Adrenal gland (tissue), 12 donors: ENCODE results near the gene CELF2. TPM values are rescaled to one million over a fixed set of nuclear protein-coding genes. Genes with fewer than 3 reads are reported as not detected.

ENCODE experiments used
- DNase-seq, 7 donors: peaks; one replicate each; pipeline ENCODE4 v3.0.0-alpha.2; 2019 to 2020
- H3K27ac ChIP-seq, 5 donors: fragments of 200-600 bp; sonication (generic) in 4 of 5; 1 replicate in 3 of 5; 2 replicates in 2 of 5; pipeline versions ENCODE4 v1.5.1 to v1.8.0; 2016 to 2020; ENCODE audit warnings: mild to moderate bottlenecking in 1 of 5
- H3K27me3 ChIP-seq: fragments of 200-600 bp; 2 replicates; pipeline ENCODE4 v1.8.0; 2021
- H3K36me3 ChIP-seq, 2 donors: fragments of 200-600 bp; replicated peaks in 1 of 2; 1 replicate in 1 of 2; 2 replicates in 1 of 2; pipeline versions ENCODE4 v1.5.1 to v1.8.0; 2018 to 2022
- H3K4me1 ChIP-seq, 2 donors: fragments of 200-600 bp; replicated peaks in 1 of 2; 1 replicate in 1 of 2; 2 replicates in 1 of 2; pipeline versions ENCODE4 v1.5.1 to v1.8.0; 2018 to 2021
- H3K4me3 ChIP-seq, 4 donors: fragments of 200-600 bp; sonication (generic) in 3 of 4; one replicate each; pipeline ENCODE4 v1.5.1; 2016 to 2018
- H3K9me3 ChIP-seq, 3 donors: fragments of 200-600 bp; sonication (generic) in 1 of 3; replicated peaks in 1 of 3; 1 replicate in 2 of 3; 2 replicates in 1 of 3; pipeline versions ENCODE4 v1.5.1 to v1.8.0; 2016 to 2021
- POLR2A ChIP-seq, 2 donors: fragments of 450-650 bp; IDR thresholded peaks; one replicate each; pipeline ENCODE4 v1.6.1; 2017; ENCODE audit warnings: antibody characterized with exemption in 2 of 2, mild to moderate bottlenecking in 2 of 2, moderate library complexity in 1 of 2
- WGBS, 4 donors: extraction: QIAGEN DNeasy Blood & Tissue Kit in 2 of 4; methylation state at CpG; one replicate each; pipeline versions ENCODE4 v1.1.5 to v1.1.7; 2013 to 2017; 5-methylcytosine and 5-hydroxymethylcytosine counted together
- intact Hi-C, 2 donors: fragments of 100-400 bp; cut with DNase I; formaldehyde crosslinking; loops; one replicate each; pipeline versions ENCODE4 v1.14.1 to v1.15.0; 2022 to 2023
- polyA plus RNA-seq, 3 donors: library from polyadenylated mRNA; stranded (reverse); fragments of 200-250 nt in 2 of 3; fragments of 350-450 nt in 1 of 3; fragmentation: Illumina TruSeq in 1 of 3; extraction: RNeasy Lipid Tissue Mini Kit (QIAGEN cat#74804) in 1 of 3; gene quantifications; one replicate each; pipeline ENCODE4 v1.2.3, GENCODE V29; 2013 to 2014
- total RNA-seq, 9 donors: library from RNA; depleted of rRNA in 4 of 9; stranded (reverse); fragments of >200 nt in 4 of 9; fragments of 120-200 nt in 1 of 9; fragmentation: NEBNext Ultra II Directional in 1 of 9; extraction: Animal tissue kit (Norgen Biotek cat#: 25700) in 1 of 9; gene quantifications; one replicate each; pipeline versions ENCODE4 v1.1.0 to v1.2.4, GENCODE V29; 2013 to 2023
- TF ChIP-seq, protein P1 (sequence below), 6 experiments: fragments of 450-650 bp in 4 of 6; fragments of 200-600 bp in 2 of 6; sonication (generic) in 1 of 6; IDR thresholded peaks; 1 replicate in 5 of 6; 2 replicates in 1 of 6; pipeline versions ENCODE4 v1.5.1 to v1.8.0; 2016 to 2021; ENCODE audit warnings: antibody characterized with exemption in 6 of 6, mild to moderate bottlenecking in 2 of 6, moderate library complexity in 1 of 6
- donor health status: healthy with polysubstance abuse.
- donor health status: Bipolar disorder and iron deficiency.
- donor health status: DM: yes; HTN: yes; CAD: no.
- donor health status: DM: no; HTN: no; CAD: no.
- donor health status: DM: no; HTN: no; CAD: no.
- donor health status: DM: yes; HTN: yes; CAD: no.

The CELF2 gene
- total and polyA plus RNA-seq, 12 donors, result 2.7 to 26.0 (median 10.3) TPM

GRCh38 chr10:11210211-11210922, 192.7 kb downstream of the CELF2 start:
- intact Hi-C loops, result no loop called here
- TF ChIP-seq, protein P1, sequence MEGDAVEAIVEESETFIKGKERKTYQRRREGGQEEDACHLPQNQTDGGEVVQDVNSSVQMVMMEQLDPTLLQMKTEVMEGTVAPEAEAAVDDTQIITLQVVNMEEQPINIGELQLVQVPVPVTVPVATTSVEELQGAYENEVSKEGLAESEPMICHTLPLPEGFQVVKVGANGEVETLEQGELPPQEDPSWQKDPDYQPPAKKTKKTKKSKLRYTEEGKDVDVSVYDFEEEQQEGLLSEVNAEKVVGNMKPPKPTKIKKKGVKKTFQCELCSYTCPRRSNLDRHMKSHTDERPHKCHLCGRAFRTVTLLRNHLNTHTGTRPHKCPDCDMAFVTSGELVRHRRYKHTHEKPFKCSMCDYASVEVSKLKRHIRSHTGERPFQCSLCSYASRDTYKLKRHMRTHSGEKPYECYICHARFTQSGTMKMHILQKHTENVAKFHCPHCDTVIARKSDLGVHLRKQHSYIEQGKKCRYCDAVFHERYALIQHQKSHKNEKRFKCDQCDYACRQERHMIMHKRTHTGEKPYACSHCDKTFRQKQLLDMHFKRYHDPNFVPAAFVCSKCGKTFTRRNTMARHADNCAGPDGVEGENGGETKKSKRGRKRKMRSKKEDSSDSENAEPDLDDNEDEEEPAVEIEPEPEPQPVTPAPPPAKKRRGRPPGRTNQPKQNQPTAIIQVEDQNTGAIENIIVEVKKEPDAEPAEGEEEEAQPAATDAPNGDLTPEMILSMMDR (IDR thresholded peaks at IDR 0.05), result no peak
- no peak for TF ChIP-seq POLR2A (IDR thresholded peaks at IDR 0.05)
- Histone ChIP-seq H3K27ac (no peak overlapping the region), H3K27me3 (no peaks in the 10 kb centered on the region), H3K4me3 (no peak overlapping the region), H3K4me1 (peaks cover 0 to 15% of the 10 kb centered on the region in 2 donors), H3K9me3 (no peaks in the 10 kb centered on the region), H3K36me3 (no peaks in the 10 kb centered on the region)
- peak in 3 of 7 donors; percentile 22 to 27 (median 23) for DNase-seq
- 66 to 77% (median 70%) methylated on average over 13 of the region's 13 CpGs for WGBS, 4 donors

- Histone ChIP-seq H3K4me3 (no peak overlapping the region), H3K9me3 (no peaks in the 10 kb centered on the region), H3K27me3 (no peaks in the 10 kb centered on the region), H3K36me3 (no peaks in the 10 kb centered on the region), H3K27ac (no peak overlapping the region), H3K4me1 (peaks cover 0 to 15% of the 10 kb centered on the region in 2 donors)
- intact Hi-C loops, result no loop called here
- no peak for DNase-seq
- TF ChIP-seq, protein P1 (IDR thresholded peaks at IDR 0.05), result no peak
- no peak for TF ChIP-seq POLR2A (IDR thresholded peaks at IDR 0.05)
- 66 to 76% (median 68%) methylated on average over 7 of the region's 7 CpGs for WGBS, 4 donors
Measured at GRCh38 chr10:11212288-11213085, 194.8 kb downstream of the CELF2 start.

GRCh38 chr10:11213137-11213536, 195.5 kb downstream of the CELF2 start:
- TF ChIP-seq, protein P1 (IDR thresholded peaks at IDR 0.05), result no peak
- no peak for TF ChIP-seq POLR2A (IDR thresholded peaks at IDR 0.05)
- Histone ChIP-seq H3K27ac (no peak overlapping the region), H3K9me3 (no peaks in the 10 kb centered on the region), H3K36me3 (no peaks in the 10 kb centered on the region), H3K4me1 (peaks cover 0 to 15% of the 10 kb centered on the region in 2 donors), H3K4me3 (no peak overlapping the region), H3K27me3 (no peaks in the 10 kb centered on the region)
- intact Hi-C loops, result no loop called here
- no peak for DNase-seq
- 65 to 81% (median 73%) methylated on average over 4 of the region's 4 CpGs for WGBS, 4 donors

- intact Hi-C loops, result no loop called here
- no peak for DNase-seq
- peaks cover 0 to 14% of the 10 kb centered on the region in 2 donors for H3K4me1 ChIP-seq
- TF ChIP-seq, protein P1 (IDR thresholded peaks at IDR 0.05), result no peak
- H3K27me3 ChIP-seq, result no peaks in the 10 kb centered on the region
- no peak overlapping the region for H3K4me3 ChIP-seq
- no peak overlapping the region for H3K27ac ChIP-seq
- no peaks in the 10 kb centered on the region for H3K36me3 ChIP-seq
- no peaks in the 10 kb centered on the region for H3K9me3 ChIP-seq
- WGBS, 4 donors, result 84 to 92% (median 87%) methylated on average over 9 to 10 of the region's 10 CpGs
Measured at GRCh38 chr10:11214407-11214806, 196.7 kb downstream of the CELF2 start.
